Stimulated activated CD8-positive, alpha-beta memory T cell treated with anti-CD3 and anti-CD28 coated beads, Interleukin-15, amount 100 ng/mL, for 4 hours (primary cell): Measurements from ENCODE around the gene ST8SIA4.
"Not testable (repeated sequence)": the region's sequence is repeated elsewhere in the genome, so short reads cannot be mapped to it uniquely, and the experiment has no call there.

ENCODE experiments used
- DNase-seq, 2 donors: peaks; one replicate each; pipeline ENCODE4 v3.0.0-alpha.2; 2020; ENCODE audit warnings: low read depth in 2 of 2

ST8SIA4 gene

DNA sequence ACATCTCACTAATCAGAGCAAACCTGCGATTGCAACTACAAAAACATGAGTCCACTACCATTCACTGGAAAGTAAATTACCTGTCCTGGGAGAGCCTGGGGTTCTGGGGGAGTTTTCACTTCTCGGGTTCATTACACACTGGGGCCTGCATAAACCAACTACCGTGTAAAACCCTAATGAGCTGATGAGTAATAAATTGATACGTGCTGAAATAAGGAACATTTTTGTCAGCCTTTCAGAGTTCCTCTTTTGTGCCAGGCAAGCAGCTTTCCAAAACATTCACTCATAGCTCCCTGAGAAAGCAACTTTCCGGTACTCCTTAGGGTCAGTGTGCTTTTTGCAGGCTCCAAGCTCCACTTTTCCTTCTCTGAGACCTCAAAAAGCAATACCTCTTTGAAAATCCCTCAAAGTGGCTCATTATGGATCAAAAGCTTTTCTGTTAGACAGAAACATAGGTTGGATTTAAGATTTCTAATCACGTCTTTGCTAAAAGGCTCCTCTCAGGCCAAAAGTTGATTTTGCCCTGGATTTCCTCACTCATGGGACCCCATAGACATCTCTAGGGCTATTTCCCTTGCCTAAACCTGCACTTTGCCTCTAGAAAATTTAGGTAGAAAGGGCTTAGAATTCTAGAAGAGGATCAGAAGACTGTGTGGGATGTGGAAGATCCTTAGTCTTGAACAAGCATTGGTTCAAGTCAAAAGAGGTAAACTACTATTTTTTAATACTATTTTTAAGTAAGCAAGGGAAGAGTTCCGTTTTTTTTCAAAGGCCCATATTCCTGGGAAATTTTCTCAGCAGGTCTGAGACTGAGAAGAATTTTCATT lies 74.8 kb downstream of the ST8SIA4 start:
- DNase-seq: no peak

DNA sequence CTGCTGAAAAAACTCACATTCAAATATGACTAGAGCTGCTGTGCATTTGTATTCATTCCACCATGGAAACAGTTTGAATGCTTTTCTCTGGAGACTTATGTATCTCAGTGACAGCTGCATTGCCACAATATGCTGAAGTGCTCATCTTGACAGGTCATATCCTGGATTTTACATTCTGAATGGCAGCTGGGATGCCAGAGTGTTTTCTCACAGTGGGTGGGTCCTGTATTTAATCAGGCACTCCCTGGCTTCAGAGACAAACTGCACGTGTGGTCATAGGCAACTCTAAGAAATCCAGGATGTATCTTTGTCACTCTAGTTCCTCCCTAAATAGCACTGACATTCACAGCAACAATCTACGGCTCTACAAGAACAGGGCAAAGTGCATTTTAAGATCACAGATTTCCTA lies 75.6 kb downstream of the ST8SIA4 start:
- no peak for DNase-seq

- no peak for DNase-seq
Measured at GRCh38 chr5:100826133-100826532, 76.9 kb downstream of the ST8SIA4 start.

DNA sequence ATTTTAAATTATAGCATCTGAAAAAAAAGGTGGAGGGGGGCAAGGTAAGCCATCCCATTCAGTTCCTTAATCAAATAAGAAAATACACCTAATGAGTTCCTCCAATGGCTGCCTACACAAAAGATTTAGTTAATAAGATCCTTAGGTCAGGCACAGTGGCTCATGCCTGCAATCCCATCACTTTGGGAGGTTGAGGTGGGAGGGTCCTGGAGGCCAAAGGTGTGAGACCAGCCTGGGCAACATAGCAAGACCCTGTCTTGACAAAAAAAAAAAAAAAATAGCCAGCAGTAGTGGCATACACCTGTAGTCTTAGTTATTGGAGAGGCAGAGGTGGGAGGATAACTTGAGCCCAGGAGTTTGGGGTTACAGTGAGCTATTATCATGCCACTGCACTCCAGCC lies 78.4 kb downstream of the ST8SIA4 start:
- DNase-seq: no peak

DNA sequence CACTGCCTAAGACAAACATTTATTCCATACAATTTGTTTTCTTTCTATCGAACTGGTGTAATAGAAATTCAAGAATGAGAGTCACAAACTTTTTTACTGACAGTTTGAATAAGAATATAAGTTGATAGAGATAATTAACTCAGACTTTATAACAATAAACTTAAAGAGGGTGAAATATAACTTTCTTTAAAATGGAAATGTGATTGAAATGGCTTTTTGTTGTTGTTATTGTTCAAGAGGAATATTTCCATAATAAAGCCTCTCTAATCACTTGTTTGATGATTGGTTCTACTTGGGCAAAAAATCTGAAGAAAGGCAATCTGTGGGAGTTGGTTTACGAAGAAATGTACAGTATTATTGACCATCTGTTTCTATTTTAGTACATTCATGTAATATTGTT lies 79.3 kb downstream of the ST8SIA4 start:
- DNase-seq: no peak

- no peak for DNase-seq
Measured at GRCh38 chr5:100821751-100822150, 81.3 kb downstream of the ST8SIA4 start.

GRCh38 chr5:100818340-100818739 lies 84.7 kb downstream of the ST8SIA4 start:
- DNase-seq: no peak

DNA sequence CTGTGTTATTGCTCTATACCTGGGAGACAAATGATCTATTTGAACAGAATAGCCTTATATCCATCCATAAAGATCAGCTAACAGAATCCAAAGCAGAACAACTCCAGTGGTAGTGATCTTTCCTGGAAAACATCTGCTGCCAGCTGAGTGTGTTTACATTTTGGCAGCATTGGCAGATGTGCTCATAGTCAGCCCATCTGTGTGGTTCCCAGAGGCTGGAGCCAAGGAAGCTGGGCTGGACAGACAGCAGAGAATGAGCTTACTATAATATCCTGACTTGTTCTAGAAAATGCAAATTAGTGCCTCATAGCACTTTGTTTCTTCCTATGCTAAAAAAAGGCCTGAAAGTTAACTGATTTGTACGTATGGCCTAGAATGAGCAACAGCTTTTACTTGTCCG lies 99.7 kb downstream of the ST8SIA4 start:
- no peak for DNase-seq

- DNase-seq: no peak
Measured at GRCh38 chr5:100802208-100802607, 100.9 kb downstream of the ST8SIA4 start.

- no peak for DNase-seq
Measured at GRCh38 chr5:100800562-100800961, 102.5 kb downstream of the ST8SIA4 start.

DNA sequence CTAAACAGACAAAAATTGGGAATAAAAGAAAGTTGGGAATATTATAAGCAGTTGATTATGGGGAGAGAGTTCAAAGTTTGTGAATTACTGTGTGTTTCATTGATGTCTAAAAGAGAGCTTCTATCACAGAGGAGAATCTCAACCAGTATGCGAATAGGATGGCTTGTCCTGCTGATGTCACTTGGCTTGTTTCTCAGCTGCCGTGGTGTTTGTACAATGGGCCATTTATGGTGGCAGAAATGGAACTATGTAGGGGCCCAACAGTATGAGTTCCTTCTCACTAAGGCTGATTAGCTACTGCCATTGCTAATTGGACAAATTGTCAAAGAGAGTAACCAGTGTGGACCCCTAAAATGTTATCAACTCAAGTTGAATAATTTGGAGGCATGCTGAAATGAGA lies 103.9 kb downstream of the ST8SIA4 start:
- no peak for DNase-seq

- DNase-seq: no peak
Measured at GRCh38 chr5:100797861-100798260, 105.2 kb downstream of the ST8SIA4 start.

GRCh38 chr5:100796851-100797250 lies 106.2 kb downstream of the ST8SIA4 start:
- DNase-seq: no peak

GRCh38 chr5:100794844-100795243 lies 108.2 kb downstream of the ST8SIA4 start:
- DNase-seq: no peak

GRCh38 chr5:100794218-100794617 lies 108.9 kb downstream of the ST8SIA4 start:
- no peak for DNase-seq

DNA sequence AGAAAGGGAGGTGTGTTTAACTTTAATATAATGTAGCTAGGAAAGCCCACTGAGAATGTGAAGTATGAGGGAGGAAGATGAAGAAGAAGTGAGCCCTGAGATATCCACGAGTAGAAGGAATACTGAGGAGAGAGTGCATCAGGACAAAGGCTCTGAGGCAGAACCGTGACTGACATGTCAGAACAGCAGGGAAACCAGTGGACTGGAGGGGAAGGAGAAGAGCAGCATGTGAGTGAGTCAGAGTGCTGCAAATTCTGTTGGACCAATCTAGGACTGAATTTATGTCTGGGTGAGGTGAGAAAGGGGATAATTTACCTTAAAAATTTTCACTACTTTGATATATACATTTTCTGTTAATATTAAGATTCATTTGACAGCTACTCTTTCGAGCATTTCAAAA lies 110.3 kb downstream of the ST8SIA4 start:
- no peak for DNase-seq

GRCh38 chr5:100791391-100791790 lies 111.7 kb downstream of the ST8SIA4 start:
- no peak for DNase-seq

- no peak for DNase-seq
Measured at GRCh38 chr5:100790951-100791350, 112.1 kb downstream of the ST8SIA4 start.

DNA sequence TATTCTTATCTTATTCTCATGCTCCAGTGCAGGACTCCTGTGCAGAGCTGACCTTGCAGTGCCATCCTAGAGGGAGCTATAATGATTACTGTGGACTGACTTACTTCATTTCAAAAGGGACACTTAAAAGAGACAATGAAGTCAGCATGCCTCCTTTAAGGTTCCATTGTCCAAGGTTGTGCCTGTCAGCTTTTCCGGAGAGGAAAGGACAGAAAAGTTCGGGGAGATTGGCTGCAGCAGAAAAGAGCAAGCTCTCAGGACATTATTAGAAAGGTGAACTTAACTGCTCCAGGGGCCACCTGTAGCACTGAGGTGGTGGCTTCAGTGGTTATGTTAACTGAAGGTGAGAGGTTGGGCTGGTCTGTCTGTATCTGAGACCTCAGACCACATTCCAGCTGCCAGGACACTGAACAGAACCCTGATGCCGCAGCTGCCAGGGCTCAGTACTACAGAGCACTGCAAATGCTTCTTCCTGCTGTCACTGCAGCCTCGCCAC lies 112.9 kb downstream of the ST8SIA4 start:
- DNase-seq: no peak

DNA sequence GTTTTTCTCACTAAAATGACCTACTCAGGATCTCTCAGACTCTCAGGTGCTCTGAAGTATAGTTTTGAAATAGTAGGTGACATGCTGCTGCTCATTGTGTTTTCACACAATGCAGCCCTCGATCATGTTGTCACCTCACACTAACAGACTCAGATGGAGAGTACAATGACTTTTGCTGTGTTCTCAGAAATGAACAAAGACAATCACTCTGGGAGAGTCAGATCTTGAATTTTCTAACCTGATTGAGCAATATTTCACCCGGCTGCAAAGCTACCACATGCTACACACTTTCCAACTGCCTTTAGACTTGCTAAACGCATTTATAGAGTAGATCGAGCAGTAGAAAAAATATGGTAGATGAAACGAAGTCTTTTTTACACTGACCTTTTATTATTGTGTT lies 113.4 kb downstream of the ST8SIA4 start:
- no peak for DNase-seq

DNA sequence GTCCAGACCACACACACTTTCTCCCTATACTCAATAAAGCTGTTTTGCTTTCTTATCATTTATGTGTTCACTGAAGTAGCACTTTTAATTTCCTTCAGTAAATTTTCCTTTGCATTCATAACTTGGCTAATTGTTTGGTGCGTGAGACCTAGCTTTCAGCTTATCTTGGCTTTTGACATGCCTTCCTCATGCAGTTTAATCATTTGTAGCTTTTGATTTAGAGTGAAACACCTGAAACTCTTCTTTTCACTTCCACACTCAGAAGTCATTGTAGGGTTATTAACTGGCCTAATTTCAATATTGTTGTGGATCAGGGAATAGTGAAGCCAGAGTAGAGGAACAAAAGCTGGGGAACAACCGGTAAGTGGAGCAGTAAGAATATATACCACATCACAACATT lies 114.7 kb downstream of the ST8SIA4 start:
- no peak for DNase-seq

DNA sequence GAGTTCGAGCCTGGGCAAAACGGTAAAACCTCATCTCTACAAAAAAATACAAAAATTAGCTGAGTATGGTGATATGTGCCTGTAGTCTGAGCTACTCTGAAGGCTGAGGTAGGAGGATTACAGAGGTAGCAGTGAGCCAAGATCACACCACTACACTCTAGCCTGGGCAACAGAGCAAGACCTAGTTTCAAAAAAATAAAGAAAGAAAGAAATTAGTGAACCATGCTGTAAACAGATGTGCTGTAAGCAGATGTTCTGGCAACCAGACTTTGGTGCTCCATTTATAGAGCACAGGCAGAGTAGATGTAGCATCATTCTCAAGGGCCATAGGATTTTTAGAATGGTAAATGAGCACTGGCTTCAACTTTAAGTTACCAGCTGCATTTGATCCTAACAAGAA lies 115.4 kb downstream of the ST8SIA4 start:
- DNase-seq: no peak

DNA sequence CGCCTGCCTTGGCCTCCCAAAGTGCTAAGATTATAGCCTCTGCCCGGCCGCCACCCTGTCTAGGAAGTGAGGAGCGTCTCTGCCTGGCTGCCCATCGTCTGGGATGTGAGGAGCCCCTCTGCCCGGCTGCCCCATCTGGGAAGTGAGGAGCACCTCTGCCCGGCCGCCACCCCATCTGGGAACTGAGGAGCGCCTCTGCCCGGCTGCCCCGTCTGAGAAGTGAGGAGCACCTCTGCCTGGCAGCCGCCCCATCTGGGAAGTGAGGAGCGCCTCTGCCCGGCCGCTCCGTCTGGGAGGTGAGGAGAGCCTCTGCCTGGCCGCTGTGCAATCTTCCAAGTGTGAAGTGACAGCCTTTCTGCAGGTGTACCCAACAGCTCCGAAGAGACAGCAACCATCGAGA lies 117.5 kb downstream of the ST8SIA4 start:
- DNase-seq: not testable (repeated sequence)

GRCh38 chr5:100780376-100780870 lies 122.7 kb downstream of the ST8SIA4 start:
- no peak for DNase-seq
